SKM-1 treated with dmso at 0.1 percent for 144 hours (cell line): ENCODE measurements around the gene WIF1.

Source experiments
- DNase-seq: peaks from one replicate; lab custom pipeline; 2025; ENCODE audit not compliant: unreplicated experiment; lab: John Stamatoyannopoulos, UW

The WIF1 gene

GRCh38 chr12:65123435-65124063 lies 2.4 kb upstream of the WIF1 start:
- DNase-seq: peak; percentile 45

GRCh38 chr12:65122703-65123102 lies 1.6 kb upstream of the WIF1 start:
- DNase-seq: no peak

GRCh38 chr12:65121956-65122469 lies 908 bp upstream of the WIF1 start:
- DNase-seq: no peak

- DNase-seq: no peak
Measured at GRCh38 chr12:65119063-65119462, 2.0 kb downstream of the WIF1 start.

GRCh38 chr12:65113621-65114035 lies 7.5 kb downstream of the WIF1 start:
- no peak for DNase-seq

GRCh38 chr12:65106948-65107347 lies 14.2 kb downstream of the WIF1 start:
- no peak for DNase-seq

GRCh38 chr12:65100140-65100539 lies 21.0 kb downstream of the WIF1 start:
- no peak for DNase-seq

GRCh38 chr12:65099182-65099581 lies 21.9 kb downstream of the WIF1 start:
- DNase-seq: no peak

- no peak for DNase-seq
Measured at GRCh38 chr12:65098364-65098763, 22.7 kb downstream of the WIF1 start.

GRCh38 chr12:65094722-65095121 lies 26.4 kb downstream of the WIF1 start:
- no peak for DNase-seq

GRCh38 chr12:65093606-65094005 lies 27.5 kb downstream of the WIF1 start:
- no peak for DNase-seq

GRCh38 chr12:65090461-65090860 lies 30.6 kb downstream of the WIF1 start:
- DNase-seq: no peak

GRCh38 chr12:65086236-65086635 lies 34.9 kb downstream of the WIF1 start:
- DNase-seq: peak; percentile 44

- DNase-seq: no peak
Measured at GRCh38 chr12:65084579-65084978, 36.5 kb downstream of the WIF1 start.

- DNase-seq: no peak
Measured at GRCh38 chr12:65083581-65083980, 37.5 kb downstream of the WIF1 start.

GRCh38 chr12:65082406-65082805 lies 38.7 kb downstream of the WIF1 start:
- DNase-seq: no peak

GRCh38 chr12:65081496-65081895 lies 39.6 kb downstream of the WIF1 start:
- no peak for DNase-seq

- DNase-seq: no peak
Measured at GRCh38 chr12:65074932-65075331, 46.2 kb downstream of the WIF1 start.

GRCh38 chr12:65069336-65069735 lies 51.8 kb downstream of the WIF1 start:
- DNase-seq: no peak

GRCh38 chr12:65067383-65067782 lies 53.7 kb downstream of the WIF1 start:
- DNase-seq: no peak

GRCh38 chr12:65055859-65056258 lies 65.2 kb downstream of the WIF1 start:
- no peak for DNase-seq

GRCh38 chr12:65051218-65051617 lies 69.9 kb downstream of the WIF1 start:
- DNase-seq: no peak

- no peak for DNase-seq
Measured at GRCh38 chr12:65045269-65045668, 75.8 kb downstream of the WIF1 start.
